Lung (tissue), 12 donors: ENCODE measurements around the gene TAGLN. TPM values are rescaled to one million over a fixed set of nuclear protein-coding genes. Genes with fewer than 3 reads are reported as not detected.
A peak's percentile ranks its signal among the peaks of the same experiment; 100 is the strongest.

Source experiments
- ATAC-seq: fragments of 200-7000 bp; cut with Tn5 transposase; one replicate; pipeline ENCODE4 v1.9.1; 2020; ENCODE audit warnings: moderate number of reproducible peaks; ENCODE audit not compliant: insufficient read depth, low FRiP score
- DNase-seq, 3 donors: peaks; one replicate each; pipeline ENCODE4 v3.0.0-alpha.2; 2013 to 2017
- H3K27ac ChIP-seq, 2 donors: one replicate each; pipeline ENCODE4 v1.5.1; 2013; ENCODE audit warnings: mild to moderate bottlenecking in 2 of 2, moderate library complexity in 2 of 2, control low read depth in 1 of 2, inconsistent platforms in 1 of 2, low read depth in 1 of 2, low read length in 1 of 2
- H3K27me3 ChIP-seq, 3 donors: one replicate each; pipeline ENCODE4 v1.5.1; 2013; ENCODE audit warnings: low read length in 2 of 3; ENCODE audit not compliant: control insufficient read depth in 3 of 3, insufficient read depth in 3 of 3
- H3K36me3 ChIP-seq, 4 donors: one replicate each; pipeline ENCODE4 v1.5.1; 2013; ENCODE audit warnings: low read length in 4 of 4, mild to moderate bottlenecking in 1 of 4, moderate library complexity in 1 of 4; ENCODE audit not compliant: control insufficient read depth in 4 of 4, insufficient read depth in 4 of 4
- H3K4me1 ChIP-seq, 5 donors: one replicate each; pipeline ENCODE4 v1.5.1; 2013; ENCODE audit warnings: low read length in 5 of 5, mild to moderate bottlenecking in 2 of 5, moderate library complexity in 1 of 5; ENCODE audit not compliant: control insufficient read depth in 5 of 5, insufficient read depth in 5 of 5
- H3K4me3 ChIP-seq: one replicate; pipeline ENCODE4 v1.5.1; 2013; ENCODE audit warnings: mild to moderate bottlenecking, control low read depth, moderate library complexity
- H3K9ac ChIP-seq, 2 donors: one replicate each; pipeline ENCODE4 v1.5.1; 2013; ENCODE audit warnings: low read length in 2 of 2, control low read depth in 1 of 2; ENCODE audit not compliant: insufficient read depth in 1 of 2
- H3K9me3 ChIP-seq, 4 donors: one replicate each; pipeline ENCODE4 v1.5.1; 2013; ENCODE audit warnings: low read length in 3 of 4, mild to moderate bottlenecking in 1 of 4, moderate library complexity in 1 of 4; ENCODE audit not compliant: control insufficient read depth in 4 of 4, insufficient read depth in 3 of 4
- WGBS, 2 donors: extraction: QIAGEN DNeasy Blood & Tissue Kit; methylation state at CpG; one replicate each; pipeline ENCODE4 v1.1.7; 2013; 5-methylcytosine and 5-hydroxymethylcytosine counted together
- polyA plus RNA-seq, 2 donors: library from polyadenylated mRNA; stranded (reverse); fragments of 200-250 nt; gene quantifications; one replicate each; pipeline ENCODE4 v1.2.1, GENCODE V29; 2013
- total RNA-seq, 2 donors: library from RNA; depleted of rRNA in 1 of 2; stranded (reverse); fragments of >200 nt in 1 of 2; gene quantifications; one replicate each; pipeline ENCODE4 v1.2.1, GENCODE V29; 2014 to 2021
- TF ChIP-seq, protein P1 (sequence below): IDR thresholded peaks from 2 replicates; pipeline ENCODE4 v1.5.1; 2012; ENCODE audit warnings: mild to moderate bottlenecking; ENCODE audit errors: control extremely low read depth, extremely low read depth
- donor health status: control.
- donor health status: control.
- donor health status: Bipolar disorder and iron deficiency.
- donor health status: healthy.
- donor health status: DM: yes; HTN: yes; CAD: no.

The TAGLN gene
- total and polyA plus RNA-seq, 4 donors: 172 to 683 (median 519) TPM

DNA sequence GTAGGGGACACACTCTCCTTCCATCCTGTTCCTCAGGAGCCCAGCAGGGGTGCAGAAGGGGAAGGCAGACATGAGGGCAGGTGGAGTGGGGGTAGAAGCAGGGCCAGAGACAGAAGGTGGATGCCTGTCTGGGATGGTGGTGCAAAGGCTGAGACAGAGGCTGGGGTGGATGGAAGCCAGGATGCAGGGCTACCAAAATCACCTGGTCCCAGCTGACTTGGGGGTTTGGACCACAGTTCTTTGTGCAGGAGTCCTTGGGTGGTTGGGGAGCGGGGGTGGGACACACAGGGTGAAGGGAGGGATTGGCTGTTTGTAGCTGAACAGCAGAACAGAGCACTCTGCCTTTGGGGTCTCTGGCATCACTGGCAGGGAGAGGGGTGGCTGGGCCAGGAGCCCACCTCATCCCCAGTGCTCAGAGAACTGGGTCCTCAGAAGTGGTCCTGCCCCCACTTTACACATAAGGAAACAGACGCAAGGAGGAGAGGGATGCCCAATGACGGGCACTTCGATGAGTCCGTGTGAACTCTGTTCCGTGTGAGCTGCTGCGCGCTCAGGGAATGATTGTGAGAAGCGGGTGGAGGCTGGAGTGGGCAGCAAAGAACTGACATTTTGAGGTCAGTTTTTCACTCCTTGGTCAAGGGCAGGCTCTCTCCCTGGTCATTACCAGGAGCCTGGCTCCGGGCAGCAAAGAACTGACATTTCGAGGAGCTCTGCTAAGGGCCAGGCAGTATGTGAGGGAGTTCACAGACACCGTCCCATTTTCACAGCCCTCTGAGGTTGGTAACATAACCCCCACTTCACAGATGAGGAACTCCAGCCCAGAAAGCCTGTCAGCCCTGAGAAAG lies 1.9 kb downstream of the TAGLN start:
- H3K4me3 ChIP-seq: peak overlapping the region; percentile 27
- no peak overlapping the region for H3K9ac ChIP-seq
- peaks cover 0 to 28% (median 2%) of the 10 kb centered on the region in 4 donors for H3K36me3 ChIP-seq
- H3K27me3 ChIP-seq: no peaks in the 10 kb centered on the region
- H3K9me3 ChIP-seq: no peaks in the 10 kb centered on the region
- peak overlapping the region in 1 of 2 donors; percentile 63 for H3K27ac ChIP-seq
- no peak for ATAC-seq
- WGBS, 2 donors: 79 to 85% methylated on average over 12 of the region's 12 CpGs
- TF ChIP-seq, protein P1, sequence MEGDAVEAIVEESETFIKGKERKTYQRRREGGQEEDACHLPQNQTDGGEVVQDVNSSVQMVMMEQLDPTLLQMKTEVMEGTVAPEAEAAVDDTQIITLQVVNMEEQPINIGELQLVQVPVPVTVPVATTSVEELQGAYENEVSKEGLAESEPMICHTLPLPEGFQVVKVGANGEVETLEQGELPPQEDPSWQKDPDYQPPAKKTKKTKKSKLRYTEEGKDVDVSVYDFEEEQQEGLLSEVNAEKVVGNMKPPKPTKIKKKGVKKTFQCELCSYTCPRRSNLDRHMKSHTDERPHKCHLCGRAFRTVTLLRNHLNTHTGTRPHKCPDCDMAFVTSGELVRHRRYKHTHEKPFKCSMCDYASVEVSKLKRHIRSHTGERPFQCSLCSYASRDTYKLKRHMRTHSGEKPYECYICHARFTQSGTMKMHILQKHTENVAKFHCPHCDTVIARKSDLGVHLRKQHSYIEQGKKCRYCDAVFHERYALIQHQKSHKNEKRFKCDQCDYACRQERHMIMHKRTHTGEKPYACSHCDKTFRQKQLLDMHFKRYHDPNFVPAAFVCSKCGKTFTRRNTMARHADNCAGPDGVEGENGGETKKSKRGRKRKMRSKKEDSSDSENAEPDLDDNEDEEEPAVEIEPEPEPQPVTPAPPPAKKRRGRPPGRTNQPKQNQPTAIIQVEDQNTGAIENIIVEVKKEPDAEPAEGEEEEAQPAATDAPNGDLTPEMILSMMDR: no peak
- peaks cover 0 to 25% (median 0%) of the 10 kb centered on the region in 5 donors for H3K4me1 ChIP-seq
- no peak for DNase-seq

DNA sequence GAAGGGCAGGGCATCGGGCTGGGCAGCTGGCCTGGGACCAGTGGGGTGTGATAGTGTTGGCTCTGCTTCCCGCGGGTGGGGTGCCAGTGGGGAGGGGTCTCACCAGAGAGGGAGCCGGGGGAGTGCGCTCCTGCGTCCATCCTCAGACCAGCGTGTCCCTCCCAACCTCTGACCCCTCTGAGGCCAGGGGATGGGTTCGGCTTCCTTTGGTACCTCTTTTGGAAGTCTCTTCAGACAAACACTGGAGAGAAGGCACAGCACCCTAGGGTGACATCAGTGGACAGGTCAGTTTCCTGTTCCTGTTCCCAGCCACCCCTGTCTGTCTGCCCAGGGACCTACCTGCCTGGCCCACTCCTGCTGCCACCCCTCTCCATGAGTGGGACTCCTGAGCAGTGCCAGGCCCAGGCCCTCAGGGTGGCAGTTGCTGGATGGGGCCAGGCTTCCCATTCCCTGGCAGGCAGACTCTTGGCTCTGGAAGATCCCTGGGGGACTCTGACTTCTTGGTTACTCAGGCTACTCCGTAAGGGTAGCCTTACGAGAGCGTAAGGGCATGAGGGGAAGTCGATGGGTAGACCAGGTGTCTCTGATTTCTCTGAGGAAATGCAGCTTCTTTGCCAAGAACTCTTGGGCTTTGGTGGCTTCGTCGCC lies 2.6 kb downstream of the TAGLN start:
- peaks cover 0 to 25% (median 0%) of the 10 kb centered on the region in 5 donors for H3K4me1 ChIP-seq
- H3K36me3 ChIP-seq: peaks cover 0 to 25% (median 2%) of the 10 kb centered on the region in 4 donors
- no peak overlapping the region for H3K9ac ChIP-seq
- 68 to 72% methylated on average over 14 of the region's 14 CpGs for WGBS, 2 donors
- no peak for DNase-seq
- TF ChIP-seq, protein P1: no peak
- H3K4me3 ChIP-seq: peak overlapping the region; percentile 23
- H3K27me3 ChIP-seq: no peaks in the 10 kb centered on the region
- peak overlapping the region in 1 of 2 donors; percentile 63 for H3K27ac ChIP-seq
- ATAC-seq: no peak
- H3K9me3 ChIP-seq: no peaks in the 10 kb centered on the region

DNA sequence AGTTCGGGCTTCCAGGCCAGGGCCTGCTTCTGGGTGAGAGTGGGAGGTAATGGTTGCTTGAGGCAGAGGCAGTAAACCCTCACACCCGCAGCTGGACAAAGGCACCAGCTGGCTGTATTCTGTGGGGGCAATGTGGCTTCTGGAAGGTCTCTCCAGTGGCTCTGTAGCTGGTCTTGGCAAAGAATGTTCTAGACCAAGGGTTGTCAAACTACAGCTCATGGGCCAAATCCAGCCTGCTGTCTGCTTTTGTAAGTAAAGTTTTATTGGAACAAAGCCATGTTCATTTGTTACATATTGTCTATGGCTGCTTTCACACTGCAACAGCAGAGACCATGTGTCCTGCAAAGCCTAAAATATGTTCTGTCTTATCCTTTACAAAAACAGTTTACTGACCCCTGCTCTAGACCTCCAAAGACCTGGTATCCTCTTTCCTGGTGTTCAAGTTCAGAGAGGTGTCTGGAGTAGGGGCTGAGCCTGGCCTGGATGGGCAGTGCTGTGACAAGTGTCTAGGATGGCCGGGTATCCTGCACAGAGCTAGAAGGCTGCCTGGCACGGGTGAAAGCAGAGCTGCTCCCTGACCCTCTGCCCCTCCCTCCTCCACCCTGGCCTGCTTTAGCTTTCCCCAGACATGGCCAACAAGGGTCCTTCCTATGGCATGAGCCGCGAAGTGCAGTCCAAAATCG lies 3.4 kb downstream of the TAGLN start:
- H3K9ac ChIP-seq: no peak overlapping the region
- no peaks in the 10 kb centered on the region for H3K27me3 ChIP-seq
- H3K4me1 ChIP-seq: peaks cover 0 to 25% (median 0%) of the 10 kb centered on the region in 5 donors
- TF ChIP-seq, protein P1: no peak
- peaks cover 0 to 23% (median 2%) of the 10 kb centered on the region in 4 donors for H3K36me3 ChIP-seq
- ATAC-seq: no peak
- H3K27ac ChIP-seq: peak overlapping the region in 1 of 2 donors; percentile 52
- H3K9me3 ChIP-seq: no peaks in the 10 kb centered on the region
- WGBS, 2 donors: 90% methylated on average over 7 of the region's 7 CpGs
- peak overlapping the region; percentile 9 for H3K4me3 ChIP-seq
- DNase-seq: no peak
